HG03095 (cell line): ENCODE measurements around the gene GPN2.
"Not testable (repeated sequence)": the region's sequence is repeated elsewhere in the genome, so short reads cannot be mapped to it uniquely, and the experiment has no call there.

Source experiments
- ATAC-seq: cut with Tn5 transposase; IDR thresholded peaks from one replicate; pipeline ENCODE4 v1.9.1; 2021; ENCODE audit warnings: moderate library complexity; ENCODE audit not compliant: unreplicated experiment

The GPN2 gene

GRCh38 chr1:26900815-26901511, 10.9 kb upstream of the GPN2 start:
- ATAC-seq, result no peak

- ATAC-seq, result no peak
Measured at GRCh38 chr1:26900001-26900814, 10.1 kb upstream of the GPN2 start, which contains the start of gene GPATCH3. Gene GPATCH3 (minus strand): TSS chr1:26900467. CDS start chr1:26900442, 25 bp downstream.

GRCh38 chr1:26897351-26897750, 7.3 kb upstream of the GPN2 start:
- ATAC-seq, result no peak

- ATAC-seq, result no peak
Measured at GRCh38 chr1:26894263-26894662, 4.2 kb upstream of the GPN2 start.

- ATAC-seq, result peak; percentile 20
Measured at GRCh38 chr1:26890467-26890796, 349 bp upstream of the GPN2 start.

GRCh38 chr1:26888231-26888630, 1.9 kb downstream of the GPN2 start:
- ATAC-seq, result no peak

GRCh38 chr1:26887125-26887524, 3.0 kb downstream of the GPN2 start:
- ATAC-seq, result no peak

- no peak for ATAC-seq
Measured at GRCh38 chr1:26882696-26883463, 7.2 kb downstream of the GPN2 start.

GRCh38 chr1:26881611-26882010, 8.5 kb downstream of the GPN2 start:
- ATAC-seq, result not testable (repeated sequence)

- ATAC-seq, result no peak
Measured at GRCh38 chr1:26879793-26880192, 10.3 kb downstream of the GPN2 start.

GRCh38 chr1:26877326-26877725, 12.8 kb downstream of the GPN2 start:
- no peak for ATAC-seq

GRCh38 chr1:26874896-26875295, 15.2 kb downstream of the GPN2 start:
- ATAC-seq, result no peak

GRCh38 chr1:26873097-26873496, 17.0 kb downstream of the GPN2 start:
- ATAC-seq, result not testable (repeated sequence)

- peak; percentile 86 for ATAC-seq
Measured at GRCh38 chr1:26864610-26865480, 25.2 kb downstream of the GPN2 start.

GRCh38 chr1:26863685-26864077, 26.4 kb downstream of the GPN2 start:
- no peak for ATAC-seq

GRCh38 chr1:26862781-26863684, 27.1 kb downstream of the GPN2 start, which contains the start of gene SFN:
Gene SFN (plus strand): TSS chr1:26863149. CDS start chr1:26863213, 64 bp downstream.
- ATAC-seq, result no peak

- ATAC-seq, result no peak
Measured at GRCh38 chr1:26861889-26862378, 28.1 kb downstream of the GPN2 start.

GRCh38 chr1:26861286-26861701, 28.8 kb downstream of the GPN2 start:
- no peak for ATAC-seq

- no peak for ATAC-seq
Measured at GRCh38 chr1:26858891-26859640, 31.0 kb downstream of the GPN2 start.
